ENCODE measurements around the gene MDM2. TPM values are rescaled to one million over a fixed set of nuclear protein-coding genes. Genes with fewer than 3 reads are reported as not detected.

The MDM2 gene
- total and polyA plus RNA-seq, 2 donors (not counting 1 experiment from before 2014, with no cell fraction given): 46.6 to 240 TPM

GRCh38 chr12:68894276-68894855, 86.4 kb downstream of the MDM2 start:
- DNase-seq (ENCODE audit: low read depth in 2 of 2): no peak
- no peaks in the 10 kb centered on the region for H3K36me3 ChIP-seq (ENCODE audit: control insufficient read depth, insufficient read depth, low read length)
- H3K4me1 ChIP-seq (ENCODE audit: control insufficient read depth, extremely low read depth, insufficient read depth, low read length): peaks cover 8% of the 10 kb centered on the region
- no peak overlapping the region for H3K4me3 ChIP-seq (replicated peaks in 1 of 4; ENCODE audit: control extremely low read depth in 1 of 4, insufficient read depth in 1 of 4, low read depth in 3 of 4, low read length in 4 of 4)
- H3K27me3 ChIP-seq (ENCODE audit: control insufficient read depth, insufficient read depth, low read length): no peaks in the 10 kb centered on the region
- H3K9ac ChIP-seq (ENCODE audit: insufficient read depth, low read length): no peak overlapping the region
- no peaks in the 10 kb centered on the region for H3K79me2 ChIP-seq (ENCODE audit: control insufficient read depth, insufficient read depth, low read length)
- TF ChIP-seq CTCF (conservative IDR thresholded peaks at IDR 0.05 in 1 of 2, IDR thresholded peaks at IDR 0.05 in 1 of 2; ENCODE audit: low read depth in 1 of 2, low read length in 2 of 2) (no peak), EZH2 (IDR thresholded peaks at IDR 0.05; ENCODE audit: low read length, missing control alignments) (no peak)
- no peaks in the 10 kb centered on the region for H3K9me3 ChIP-seq (ENCODE audit: control insufficient read depth, insufficient read depth, low read depth, low read length)
- H4K20me1 ChIP-seq (ENCODE audit: control insufficient read depth, extremely low read depth, insufficient read depth, low read length): no peaks in the 10 kb centered on the region
- no peak overlapping the region for H3K4me2 ChIP-seq (ENCODE audit: extremely low read depth, insufficient read depth, low read length)
- H2AFZ ChIP-seq (ENCODE audit: low read length): no peak overlapping the region
- H3K27ac ChIP-seq (ENCODE audit: insufficient read depth, low read length): no peak overlapping the region

- Histone ChIP-seq H3K27me3 (ENCODE audit: control insufficient read depth, insufficient read depth, low read length) (no peaks in the 10 kb centered on the region), H3K27ac (ENCODE audit: insufficient read depth, low read length) (no peak overlapping the region), H4K20me1 (ENCODE audit: control insufficient read depth, extremely low read depth, insufficient read depth, low read length) (no peaks in the 10 kb centered on the region), H3K4me2 (ENCODE audit: extremely low read depth, insufficient read depth, low read length) (no peak overlapping the region), H3K4me3 (replicated peaks in 1 of 4; ENCODE audit: control extremely low read depth in 1 of 4, insufficient read depth in 1 of 4, low read depth in 3 of 4, low read length in 4 of 4) (no peak overlapping the region), H3K4me1 (ENCODE audit: control insufficient read depth, extremely low read depth, insufficient read depth, low read length) (peaks cover 8% of the 10 kb centered on the region), H3K79me2 (ENCODE audit: control insufficient read depth, insufficient read depth, low read length) (no peaks in the 10 kb centered on the region), H3K9me3 (ENCODE audit: control insufficient read depth, insufficient read depth, low read depth, low read length) (no peaks in the 10 kb centered on the region), H3K36me3 (ENCODE audit: control insufficient read depth, insufficient read depth, low read length) (no peaks in the 10 kb centered on the region), H3K9ac (ENCODE audit: insufficient read depth, low read length) (no peak overlapping the region), H2AFZ (ENCODE audit: low read length) (no peak overlapping the region)
- TF ChIP-seq CTCF (conservative IDR thresholded peaks at IDR 0.05 in 1 of 2, IDR thresholded peaks at IDR 0.05 in 1 of 2; ENCODE audit: low read depth in 1 of 2, low read length in 2 of 2) (no peak), EZH2 (IDR thresholded peaks at IDR 0.05; ENCODE audit: low read length, missing control alignments) (no peak)
- peak in 1 of 2 donors; percentile 56 for DNase-seq (ENCODE audit: low read depth in 2 of 2)
Measured at GRCh38 chr12:68896881-68897540, 89.0 kb downstream of the MDM2 start.

GRCh38 chr12:68899251-68899771, 91.3 kb downstream of the MDM2 start:
- Histone ChIP-seq H3K27ac (ENCODE audit: insufficient read depth, low read length) (no peak overlapping the region), H3K4me1 (ENCODE audit: control insufficient read depth, extremely low read depth, insufficient read depth, low read length) (peaks cover 8% of the 10 kb centered on the region), H3K4me3 (replicated peaks in 1 of 4; ENCODE audit: control extremely low read depth in 1 of 4, insufficient read depth in 1 of 4, low read depth in 3 of 4, low read length in 4 of 4) (no peak overlapping the region), H3K9ac (ENCODE audit: insufficient read depth, low read length) (no peak overlapping the region), H2AFZ (ENCODE audit: low read length) (no peak overlapping the region), H3K79me2 (ENCODE audit: control insufficient read depth, insufficient read depth, low read length) (no peaks in the 10 kb centered on the region), H3K27me3 (ENCODE audit: control insufficient read depth, insufficient read depth, low read length) (no peaks in the 10 kb centered on the region), H3K36me3 (ENCODE audit: control insufficient read depth, insufficient read depth, low read length) (no peaks in the 10 kb centered on the region), H3K4me2 (ENCODE audit: extremely low read depth, insufficient read depth, low read length) (no peak overlapping the region), H3K9me3 (ENCODE audit: control insufficient read depth, insufficient read depth, low read depth, low read length) (no peaks in the 10 kb centered on the region), H4K20me1 (ENCODE audit: control insufficient read depth, extremely low read depth, insufficient read depth, low read length) (no peaks in the 10 kb centered on the region)
- peak; percentile 52 to 89 for DNase-seq (ENCODE audit: low read depth in 2 of 2)
- TF ChIP-seq EZH2 (IDR thresholded peaks at IDR 0.05; ENCODE audit: low read length, missing control alignments) (no peak), CTCF (conservative IDR thresholded peaks at IDR 0.05 in 1 of 2, IDR thresholded peaks at IDR 0.05 in 1 of 2; ENCODE audit: low read depth in 1 of 2, low read length in 2 of 2) (peak; percentile 52 to 60)
